Measurements from ENCODE around the gene DBH.

GRCh38 chr9:133701981-133702797, 66.0 kb downstream of the DBH start:
- TF ChIP-seq CBFB (IDR thresholded peaks at IDR 0.05; ENCODE audit: low read depth) = no peak
- TF ChIP-seq, protein P1, sequence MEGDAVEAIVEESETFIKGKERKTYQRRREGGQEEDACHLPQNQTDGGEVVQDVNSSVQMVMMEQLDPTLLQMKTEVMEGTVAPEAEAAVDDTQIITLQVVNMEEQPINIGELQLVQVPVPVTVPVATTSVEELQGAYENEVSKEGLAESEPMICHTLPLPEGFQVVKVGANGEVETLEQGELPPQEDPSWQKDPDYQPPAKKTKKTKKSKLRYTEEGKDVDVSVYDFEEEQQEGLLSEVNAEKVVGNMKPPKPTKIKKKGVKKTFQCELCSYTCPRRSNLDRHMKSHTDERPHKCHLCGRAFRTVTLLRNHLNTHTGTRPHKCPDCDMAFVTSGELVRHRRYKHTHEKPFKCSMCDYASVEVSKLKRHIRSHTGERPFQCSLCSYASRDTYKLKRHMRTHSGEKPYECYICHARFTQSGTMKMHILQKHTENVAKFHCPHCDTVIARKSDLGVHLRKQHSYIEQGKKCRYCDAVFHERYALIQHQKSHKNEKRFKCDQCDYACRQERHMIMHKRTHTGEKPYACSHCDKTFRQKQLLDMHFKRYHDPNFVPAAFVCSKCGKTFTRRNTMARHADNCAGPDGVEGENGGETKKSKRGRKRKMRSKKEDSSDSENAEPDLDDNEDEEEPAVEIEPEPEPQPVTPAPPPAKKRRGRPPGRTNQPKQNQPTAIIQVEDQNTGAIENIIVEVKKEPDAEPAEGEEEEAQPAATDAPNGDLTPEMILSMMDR (IDR thresholded peaks at IDR 0.05 in 2 of 3, conservative IDR thresholded peaks at IDR 0.05 in 1 of 3; ENCODE audit: control insufficient read depth in 2 of 3, extremely low read depth in 1 of 3, insufficient read depth in 1 of 3, low read depth in 3 of 3, low read length in 3 of 3) = no peak
- no peak for TF ChIP-seq POLR2A (IDR thresholded peaks at IDR 0.05; ENCODE audit: low read depth, low read length)
- TF ChIP-seq POLR2AphosphoS5 (IDR thresholded peaks at IDR 0.05; ENCODE audit: low read length) = no peak
- TF ChIP-seq NKRF (conservative IDR thresholded peaks at IDR 0.05) = no peak
- no peak for TF ChIP-seq EZH2 (IDR thresholded peaks at IDR 0.05; ENCODE audit: borderline replicate concordance, control insufficient read depth, low read depth, low read length)
- TF ChIP-seq, protein P2, sequence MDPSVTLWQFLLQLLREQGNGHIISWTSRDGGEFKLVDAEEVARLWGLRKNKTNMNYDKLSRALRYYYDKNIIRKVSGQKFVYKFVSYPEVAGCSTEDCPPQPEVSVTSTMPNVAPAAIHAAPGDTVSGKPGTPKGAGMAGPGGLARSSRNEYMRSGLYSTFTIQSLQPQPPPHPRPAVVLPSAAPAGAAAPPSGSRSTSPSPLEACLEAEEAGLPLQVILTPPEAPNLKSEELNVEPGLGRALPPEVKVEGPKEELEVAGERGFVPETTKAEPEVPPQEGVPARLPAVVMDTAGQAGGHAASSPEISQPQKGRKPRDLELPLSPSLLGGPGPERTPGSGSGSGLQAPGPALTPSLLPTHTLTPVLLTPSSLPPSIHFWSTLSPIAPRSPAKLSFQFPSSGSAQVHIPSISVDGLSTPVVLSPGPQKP (IDR thresholded peaks at IDR 0.05; ENCODE audit: low read depth, low read length) = no peak
- no peak for TF ChIP-seq MXI1 (IDR thresholded peaks at IDR 0.05; ENCODE audit: low read depth, low read length)
- TF ChIP-seq SP1 (IDR thresholded peaks at IDR 0.05; ENCODE audit: low read depth, low read length) = no peak
